NCI-H1092 (cell line): ENCODE measurements around the gene PPIP5K1.
A peak's percentile ranks its signal among the peaks of the same experiment; 100 is the strongest.
"Not testable (repeated sequence)": the region's sequence is repeated elsewhere in the genome, so short reads cannot be mapped to it uniquely, and the experiment has no call there.

Source experiments
- DNase-seq: peaks from one replicate; lab custom pipeline; 2025; lab: John Stamatoyannopoulos, UW

The PPIP5K1 gene

GRCh38 chr15:43545426-43545825 lies 44.6 kb downstream of the PPIP5K1 start:
- DNase-seq = no peak

GRCh38 chr15:43544266-43544665 lies 45.7 kb downstream of the PPIP5K1 start:
- DNase-seq = no peak

GRCh38 chr15:43541785-43542184 lies 48.2 kb downstream of the PPIP5K1 start:
- no peak for DNase-seq

GRCh38 chr15:43538091-43538490 lies 51.9 kb downstream of the PPIP5K1 start:
- DNase-seq = no peak

- no peak for DNase-seq
Observed at GRCh38 chr15:43534897-43535296, 55.1 kb downstream of the PPIP5K1 start.

GRCh38 chr15:43532826-43533225 lies 57.2 kb downstream of the PPIP5K1 start:
- DNase-seq = not testable (repeated sequence)

GRCh38 chr15:43531018-43531670 lies 58.9 kb downstream of the PPIP5K1 start:
- no peak for DNase-seq

- DNase-seq = no peak
Observed at GRCh38 chr15:43529587-43530345, 60.2 kb downstream of the PPIP5K1 start.

- DNase-seq = no peak
Observed at GRCh38 chr15:43529141-43529540, 60.9 kb downstream of the PPIP5K1 start.

- no peak for DNase-seq
Observed at GRCh38 chr15:43528542-43529007, 61.4 kb downstream of the PPIP5K1 start.

GRCh38 chr15:43527802-43528541 lies 62.0 kb downstream of the PPIP5K1 start:
- no peak for DNase-seq

GRCh38 chr15:43527016-43527801 lies 62.8 kb downstream of the PPIP5K1 start:
- DNase-seq = no peak

- DNase-seq = no peak
Observed at GRCh38 chr15:43526261-43526930, 63.6 kb downstream of the PPIP5K1 start.

GRCh38 chr15:43525131-43525530 lies 64.9 kb downstream of the PPIP5K1 start:
- no peak for DNase-seq

- DNase-seq = no peak
Observed at GRCh38 chr15:43524254-43524845, 65.7 kb downstream of the PPIP5K1 start.

GRCh38 chr15:43523646-43524045 lies 66.4 kb downstream of the PPIP5K1 start:
- no peak for DNase-seq

- DNase-seq = no peak
Observed at GRCh38 chr15:43522247-43522646, 67.8 kb downstream of the PPIP5K1 start.

GRCh38 chr15:43521419-43521818 lies 68.6 kb downstream of the PPIP5K1 start:
- DNase-seq = no peak

- DNase-seq = no peak
Observed at GRCh38 chr15:43520138-43520537, 69.9 kb downstream of the PPIP5K1 start.

GRCh38 chr15:43519196-43519595 lies 70.8 kb downstream of the PPIP5K1 start:
- no peak for DNase-seq

GRCh38 chr15:43518197-43518761 lies 71.7 kb downstream of the PPIP5K1 start:
- DNase-seq = peak; percentile 42
